NCI-H345 treated with DMSO at 0.1 percent for 48 hours (cell line): ENCODE data around the gene LIN7B.
A peak's percentile ranks its signal among the peaks of the same experiment; 100 is the strongest.
"Not testable (repeated sequence)": the region's sequence is repeated elsewhere in the genome, so short reads cannot be mapped to it uniquely, and the experiment has no call there.

Experiments used
- DNase-seq: peaks from one replicate; lab custom pipeline; 2025; ENCODE audit not compliant: unreplicated experiment; lab: John Stamatoyannopoulos, UW

Gene LIN7B

DNA sequence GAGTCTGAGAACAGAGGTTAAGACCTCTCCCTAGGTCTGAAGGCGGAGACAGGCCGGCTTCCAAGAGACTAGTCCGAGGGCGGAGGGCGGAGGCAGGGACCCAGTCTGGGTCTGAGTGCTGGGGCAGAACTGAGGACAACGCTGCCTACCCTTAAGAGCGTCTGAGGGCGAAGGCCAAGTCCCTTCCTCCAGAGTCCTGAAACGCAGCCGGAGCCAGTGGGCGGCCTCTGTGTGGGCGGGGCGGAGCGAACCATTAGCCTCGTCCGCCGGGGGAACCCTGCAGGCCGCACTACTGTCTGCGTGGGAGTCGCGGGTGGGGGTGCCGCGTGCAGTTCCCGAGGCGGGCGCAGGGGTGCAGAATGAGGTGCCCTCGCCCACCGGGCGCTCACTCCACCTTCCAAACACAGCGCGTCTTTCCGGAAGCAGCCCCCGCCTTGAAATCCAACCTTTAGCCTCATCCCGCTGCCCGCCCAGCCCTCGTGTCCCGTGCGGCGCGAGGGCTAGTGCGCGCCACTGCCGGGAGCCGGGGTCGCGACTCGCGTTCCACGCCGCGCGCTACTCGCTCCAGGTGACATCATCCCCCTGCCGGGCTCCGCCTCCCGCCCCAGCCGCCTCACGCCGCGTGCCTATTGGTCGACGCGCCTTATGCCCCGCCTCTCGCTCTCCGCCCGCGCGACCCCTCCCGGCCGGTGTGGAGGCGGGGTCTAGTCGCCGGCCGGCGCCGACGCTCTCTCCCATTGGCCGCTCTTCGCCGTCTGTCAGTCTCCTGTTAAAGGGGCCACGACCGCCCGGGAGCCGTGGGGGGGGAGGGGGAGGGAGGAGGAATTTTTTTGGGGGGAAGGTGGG, 4.6 kb downstream of the LIN7B start, which contains the start of gene C19orf73:
C19orf73 (minus strand) TSS at position 579 of the 846 bp plus-strand sequence; CDS start at position 458, 121 bp downstream.
- DNase-seq, result peak; percentile 78

GRCh38 chr19:49119411-49120324, 5.5 kb downstream of the LIN7B start, which contains the start of gene PPFIA3:
Gene PPFIA3, plus strand, starts transcription at chr19:49119544. Its CDS starts 8,330 bp downstream, at chr19:49127874.
- no peak for DNase-seq

DNA sequence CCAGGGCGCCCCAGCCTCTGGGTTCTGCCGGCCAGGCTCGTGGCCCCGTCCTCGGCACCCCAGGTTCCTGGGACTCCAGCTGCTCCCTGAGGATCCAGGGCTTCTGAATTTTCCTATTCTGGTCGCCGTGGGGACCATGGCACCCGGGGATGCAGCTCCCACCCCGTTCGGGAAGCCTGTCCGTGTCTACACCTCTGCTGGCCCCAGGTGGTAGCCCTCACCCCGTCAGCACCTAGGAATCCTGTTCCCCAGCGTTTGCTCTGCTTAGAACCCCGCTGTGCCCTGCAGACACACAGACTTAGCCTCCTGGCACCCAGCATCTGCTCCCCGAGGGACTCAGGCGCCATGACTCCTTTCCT, 6.1 kb downstream of the LIN7B start:
- DNase-seq, result no peak

GRCh38 chr19:49120868-49121267, 6.7 kb downstream of the LIN7B start:
- DNase-seq, result no peak

- DNase-seq, result not testable (repeated sequence)
These were observed 7.7 kb downstream of the LIN7B start for GRCh38 chr19:49121841-49122240.

- DNase-seq, result not testable (repeated sequence)
These were observed 9.1 kb downstream of the LIN7B start for GRCh38 chr19:49123285-49123684.

DNA sequence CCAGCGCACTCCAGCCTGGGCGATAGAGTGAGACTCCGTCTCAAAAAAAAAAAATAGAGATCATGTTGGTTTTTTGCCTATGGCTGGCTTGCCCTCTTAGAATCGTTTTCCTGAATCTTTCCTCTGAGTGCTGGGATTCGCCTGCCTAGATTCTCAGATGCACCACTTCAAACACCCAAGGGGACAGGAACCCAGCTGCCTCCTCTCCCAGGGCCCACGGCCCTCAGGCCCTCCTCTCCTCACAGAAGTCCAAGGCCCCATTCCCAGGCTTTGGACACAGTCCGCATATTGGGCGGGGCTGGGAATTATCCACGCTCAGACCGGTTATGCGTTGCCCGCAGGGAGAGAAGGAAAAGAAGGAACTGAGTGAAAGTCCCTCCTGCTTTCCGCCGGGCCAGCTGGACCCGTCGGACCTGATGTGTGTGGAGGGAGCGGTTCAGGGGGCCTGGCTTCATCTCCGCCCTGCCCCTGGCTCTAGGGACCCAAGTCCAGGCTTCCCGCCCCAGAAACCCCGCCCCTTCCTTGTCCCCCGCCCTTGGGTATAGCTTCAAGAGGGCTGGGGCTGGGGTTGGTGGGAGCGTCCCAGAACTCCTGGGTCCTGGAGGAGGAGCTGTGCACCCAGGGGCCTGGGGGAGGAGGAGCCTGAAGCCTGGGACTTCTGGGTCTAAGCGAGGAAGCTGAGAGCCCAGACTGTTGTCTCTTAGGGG, 11.0 kb downstream of the LIN7B start:
- no peak for DNase-seq

DNA sequence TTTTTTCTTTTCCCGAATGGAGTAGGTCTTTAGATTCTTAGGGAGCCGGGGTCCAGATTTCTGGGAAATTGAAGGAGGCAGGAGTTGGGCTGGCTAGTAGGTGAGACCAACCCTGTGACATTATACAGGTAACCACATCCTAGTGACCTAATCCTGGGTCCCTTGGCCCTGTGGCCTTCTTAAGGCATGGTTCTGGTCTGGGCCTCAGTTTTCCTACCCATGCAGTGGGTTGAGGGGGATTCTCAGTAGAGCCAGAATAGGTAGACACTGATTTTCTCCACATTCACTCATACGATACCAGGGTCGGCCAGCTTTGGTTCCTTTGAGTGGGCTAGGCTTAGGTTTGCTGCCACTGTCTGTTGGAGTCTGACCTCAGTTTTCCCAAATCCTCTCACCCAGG, 12.4 kb downstream of the LIN7B start:
- no peak for DNase-seq

- DNase-seq, result not testable (repeated sequence)
These were observed 13.1 kb downstream of the LIN7B start for GRCh38 chr19:49127225-49127624.

DNA sequence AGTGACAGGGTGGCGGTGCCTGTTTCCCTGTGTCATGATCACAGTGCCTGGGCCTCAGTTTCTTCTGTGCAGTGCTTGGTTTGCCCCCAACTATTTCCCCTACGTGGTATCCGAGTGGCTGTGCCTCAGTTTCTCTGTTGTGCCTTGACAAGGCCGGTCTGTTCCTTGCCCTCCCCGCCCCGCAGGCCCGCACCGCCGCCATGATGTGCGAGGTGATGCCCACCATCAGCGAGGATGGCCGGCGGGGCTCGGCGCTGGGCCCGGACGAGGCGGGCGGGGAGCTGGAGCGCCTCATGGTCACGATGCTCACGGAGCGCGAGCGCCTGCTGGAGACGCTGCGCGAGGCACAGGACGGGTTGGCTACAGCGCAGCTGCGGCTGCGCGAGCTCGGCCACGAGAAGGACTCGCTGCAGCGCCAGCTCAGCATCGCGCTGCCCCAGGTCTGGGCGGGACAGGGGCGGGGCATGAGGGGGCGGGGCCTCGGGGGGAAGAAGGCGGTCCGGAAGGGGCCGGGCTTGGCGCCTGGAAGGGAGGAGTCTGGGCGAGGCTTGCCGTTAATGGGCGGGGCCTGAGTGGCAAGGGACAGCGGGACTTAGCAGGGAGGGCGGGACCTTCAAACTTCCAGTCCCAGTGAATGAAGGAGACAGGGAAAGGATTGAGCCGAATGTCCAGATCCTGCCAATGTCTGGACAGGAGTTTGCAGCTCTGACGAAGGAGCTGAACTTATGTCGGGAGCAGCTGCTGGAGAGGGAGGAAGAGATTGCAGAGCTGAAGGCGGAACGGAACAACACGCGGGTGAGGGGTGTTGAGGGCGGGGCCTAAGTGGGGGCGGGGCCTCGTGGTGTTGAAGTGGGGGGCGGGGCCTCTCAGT, 13.7 kb downstream of the LIN7B start:
- peak; percentile 40 for DNase-seq

DNA sequence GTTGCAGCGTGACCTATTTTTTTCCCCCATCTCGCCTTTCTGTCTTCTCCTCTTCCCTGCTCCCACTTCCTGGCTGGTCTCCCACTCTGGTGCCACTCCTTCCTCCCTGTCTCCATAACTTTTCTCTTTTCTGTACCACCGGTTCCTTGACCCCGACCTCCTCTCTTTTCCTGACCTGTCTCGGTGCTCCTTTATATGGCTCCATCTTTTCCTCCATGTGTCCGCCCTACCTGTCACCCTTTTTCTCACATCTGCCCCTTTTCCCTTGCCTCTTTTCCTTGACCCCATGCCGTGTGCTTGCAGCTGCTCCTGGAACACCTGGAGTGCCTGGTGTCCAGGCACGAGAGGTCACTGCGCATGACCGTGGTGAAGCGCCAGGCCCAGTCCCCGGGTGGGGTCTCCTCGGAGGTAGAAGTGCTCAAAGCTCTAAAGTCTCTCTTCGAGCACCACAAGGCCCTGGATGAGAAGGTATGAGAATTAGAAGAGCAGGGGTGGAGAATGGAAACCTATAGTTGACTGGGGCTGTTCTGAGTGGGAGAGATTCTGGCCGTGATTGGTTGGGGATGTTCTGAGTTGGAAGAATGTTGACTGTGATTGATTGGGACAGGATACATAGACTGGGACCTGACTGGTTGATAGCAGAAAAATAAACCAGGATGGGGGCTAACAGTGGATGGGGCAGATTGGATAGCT, 14.5 kb downstream of the LIN7B start:
- no peak for DNase-seq

- DNase-seq, result no peak
These were observed 15.0 kb downstream of the LIN7B start for GRCh38 chr19:49129238-49129583.

- no peak for DNase-seq
These were observed 16.2 kb downstream of the LIN7B start for GRCh38 chr19:49130325-49130724.

- no peak for DNase-seq
These were observed 18.9 kb downstream of the LIN7B start for GRCh38 chr19:49132974-49133609.

DNA sequence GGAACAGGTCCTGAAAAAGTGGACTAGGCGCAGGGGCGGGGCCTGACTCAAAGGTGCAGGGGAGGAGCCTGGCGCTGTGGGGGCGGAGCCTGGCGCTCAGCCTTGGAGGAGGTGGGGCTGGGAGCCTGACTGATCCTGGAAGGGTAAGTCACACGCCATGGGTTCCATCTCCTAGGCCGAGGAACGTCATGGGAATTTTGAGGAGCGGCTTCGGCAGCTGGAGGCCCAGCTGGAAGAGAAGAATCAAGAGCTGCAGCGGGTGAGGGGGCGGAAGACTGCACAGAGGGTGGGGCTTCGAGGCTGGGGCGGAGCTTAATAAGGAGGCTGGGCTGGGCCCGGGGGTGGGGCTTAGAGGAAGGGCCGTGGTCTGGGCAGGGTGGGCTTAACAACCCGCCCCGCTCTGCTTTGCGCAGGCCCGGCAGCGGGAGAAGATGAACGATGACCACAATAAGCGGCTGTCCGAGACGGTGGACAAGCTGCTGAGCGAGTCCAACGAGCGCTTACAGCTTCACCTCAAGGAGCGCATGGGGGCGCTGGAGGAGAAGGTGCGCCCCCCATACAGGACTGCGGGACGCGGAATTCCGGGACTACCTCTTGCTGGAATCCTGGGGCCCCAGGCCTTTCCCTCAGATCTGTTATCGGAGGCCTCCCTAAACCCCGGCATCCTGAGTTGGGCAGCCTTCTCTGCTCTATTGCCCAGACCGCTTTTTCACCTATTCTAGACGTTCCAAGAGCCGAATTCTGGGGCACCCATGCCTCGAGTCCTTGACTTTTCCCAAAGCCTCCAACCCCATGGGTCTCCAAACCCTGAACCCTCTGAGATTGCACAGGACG, 19.7 kb downstream of the LIN7B start:
- peak; percentile 8 for DNase-seq

DNA sequence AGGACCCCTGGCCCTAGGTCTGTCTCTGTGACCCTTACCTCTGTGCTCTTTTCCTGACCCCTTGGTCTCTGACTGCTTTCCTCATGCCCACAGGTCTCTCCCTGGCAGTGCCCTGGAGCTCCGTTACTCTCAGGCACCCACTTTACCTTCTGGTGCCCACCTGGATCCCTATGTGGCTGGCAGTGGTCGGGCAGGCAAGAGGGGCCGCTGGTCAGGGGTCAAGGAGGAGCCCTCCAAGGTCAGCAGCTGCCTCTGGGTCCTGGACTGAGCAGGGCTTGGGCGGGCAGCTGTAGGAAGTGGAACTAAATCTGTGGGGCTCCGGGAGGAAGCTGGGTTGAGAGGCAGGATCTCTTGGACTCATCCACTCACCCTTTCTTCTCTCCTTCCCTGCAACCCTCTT, 21.5 kb downstream of the LIN7B start:
- DNase-seq, result no peak

DNA sequence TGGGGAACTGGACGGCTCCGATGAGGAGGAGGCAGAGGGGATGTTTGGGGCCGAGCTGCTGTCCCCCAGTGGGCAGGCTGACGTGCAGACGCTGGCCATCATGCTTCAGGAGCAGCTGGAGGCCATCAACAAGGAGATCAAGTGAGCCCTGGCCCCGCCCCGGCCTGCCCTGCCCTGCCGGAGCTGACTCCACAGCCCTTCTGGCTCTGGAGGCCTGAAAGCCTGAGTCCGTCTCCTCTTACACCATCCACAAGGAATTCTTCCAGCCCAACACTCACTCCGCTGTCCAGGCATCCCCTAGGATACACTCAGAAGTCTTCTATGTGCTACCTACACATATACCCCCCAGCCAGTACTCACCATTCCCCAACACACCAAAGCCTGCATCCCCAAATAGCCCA, 22.6 kb downstream of the LIN7B start:
- DNase-seq, result no peak

- DNase-seq, result no peak
These were observed 26.8 kb downstream of the LIN7B start for GRCh38 chr19:49140951-49141350.
